ENCODE results near the gene BTC. TPM values are rescaled to one million over a fixed set of nuclear protein-coding genes. Genes with fewer than 3 reads are reported as not detected.

The BTC gene
- total RNA-seq, 4 donors from 2014 or later = 40.6 to 83.0 (median 51.5) TPM

- Histone ChIP-seq H3K27me3 (no peaks in the 10 kb centered on the region), H3K27ac (replicated peaks in 1 of 4) (no peak overlapping the region), H3K9me3 (no peaks in the 10 kb centered on the region), H3K4me1 (no peaks in the 10 kb centered on the region), H3K36me3 (no peaks in the 10 kb centered on the region), H3K4me3 (no peak overlapping the region)
- 73% methylated on average over 3 of the region's 3 CpGs for WGBS
- no peak for DNase-seq (ENCODE audit: extremely low spot score)
- TF ChIP-seq POLR2A (IDR thresholded peaks at IDR 0.05; ENCODE audit: low read depth) = no peak
- no peak for TF ChIP-seq EP300 (IDR thresholded peaks at IDR 0.05)
- intact Hi-C loops (cut with DNase I) = no loop called here
These were observed 6.0 kb upstream of the BTC start for GRCh38 chr4:74800310-74800709.

GRCh38 chr4:74796631-74797030, 2.3 kb upstream of the BTC start:
- Histone ChIP-seq H3K4me1 (peaks cover 10 to 31% (median 25%) of the 10 kb centered on the region in 4 donors), H3K36me3 (no peaks in the 10 kb centered on the region), H3K27me3 (no peaks in the 10 kb centered on the region), H3K9me3 (no peaks in the 10 kb centered on the region), H3K4me3 (no peak overlapping the region), H3K27ac (replicated peaks in 1 of 4) (no peak overlapping the region)
- 77% methylated on average over 4 of the region's 4 CpGs for WGBS
- TF ChIP-seq, protein P1, sequence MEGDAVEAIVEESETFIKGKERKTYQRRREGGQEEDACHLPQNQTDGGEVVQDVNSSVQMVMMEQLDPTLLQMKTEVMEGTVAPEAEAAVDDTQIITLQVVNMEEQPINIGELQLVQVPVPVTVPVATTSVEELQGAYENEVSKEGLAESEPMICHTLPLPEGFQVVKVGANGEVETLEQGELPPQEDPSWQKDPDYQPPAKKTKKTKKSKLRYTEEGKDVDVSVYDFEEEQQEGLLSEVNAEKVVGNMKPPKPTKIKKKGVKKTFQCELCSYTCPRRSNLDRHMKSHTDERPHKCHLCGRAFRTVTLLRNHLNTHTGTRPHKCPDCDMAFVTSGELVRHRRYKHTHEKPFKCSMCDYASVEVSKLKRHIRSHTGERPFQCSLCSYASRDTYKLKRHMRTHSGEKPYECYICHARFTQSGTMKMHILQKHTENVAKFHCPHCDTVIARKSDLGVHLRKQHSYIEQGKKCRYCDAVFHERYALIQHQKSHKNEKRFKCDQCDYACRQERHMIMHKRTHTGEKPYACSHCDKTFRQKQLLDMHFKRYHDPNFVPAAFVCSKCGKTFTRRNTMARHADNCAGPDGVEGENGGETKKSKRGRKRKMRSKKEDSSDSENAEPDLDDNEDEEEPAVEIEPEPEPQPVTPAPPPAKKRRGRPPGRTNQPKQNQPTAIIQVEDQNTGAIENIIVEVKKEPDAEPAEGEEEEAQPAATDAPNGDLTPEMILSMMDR (IDR thresholded peaks at IDR 0.05) = no peak
- TF ChIP-seq EP300 (IDR thresholded peaks at IDR 0.05) (no peak), POLR2AphosphoS5 (IDR thresholded peaks at IDR 0.05) (no peak), POLR2A (IDR thresholded peaks at IDR 0.05; ENCODE audit: low read depth) (no peak)
- intact Hi-C loops (cut with DNase I) = loop anchor here (10.0 kb wide), 1 partner anchor 352 kb away; the partner anchor contains the start of gene AREG
- no peak for DNase-seq (ENCODE audit: extremely low spot score)

GRCh38 chr4:74793757-74794381, 454 bp downstream of the BTC start:
- 2% methylated on average over 41 of the region's 42 CpGs for WGBS
- H3K27me3 ChIP-seq = no peaks in the 10 kb centered on the region
- no peak for DNase-seq (ENCODE audit: extremely low spot score)
- H3K9me3 ChIP-seq = no peaks in the 10 kb centered on the region
- intact Hi-C loops (cut with DNase I) = loop anchor here (5.0 to 10.0 kb wide), 3 partner anchors 117 to 417 kb away; partner anchors contain the start of gene AREG
- peaks cover 10 to 46% (median 35%) of the 10 kb centered on the region in 4 donors for H3K4me1 ChIP-seq
- peak overlapping the region; percentile 85 to 94 (median 90) for H3K27ac ChIP-seq (replicated peaks in 1 of 4)
- TF ChIP-seq, protein P1 (IDR thresholded peaks at IDR 0.05) = peak; percentile 34 to 57 (median 47)
- TF ChIP-seq EP300 (IDR thresholded peaks at IDR 0.05) = no peak
- peak overlapping the region; percentile 63 to 83 (median 69) for H3K4me3 ChIP-seq
- no peaks in the 10 kb centered on the region for H3K36me3 ChIP-seq

DNA sequence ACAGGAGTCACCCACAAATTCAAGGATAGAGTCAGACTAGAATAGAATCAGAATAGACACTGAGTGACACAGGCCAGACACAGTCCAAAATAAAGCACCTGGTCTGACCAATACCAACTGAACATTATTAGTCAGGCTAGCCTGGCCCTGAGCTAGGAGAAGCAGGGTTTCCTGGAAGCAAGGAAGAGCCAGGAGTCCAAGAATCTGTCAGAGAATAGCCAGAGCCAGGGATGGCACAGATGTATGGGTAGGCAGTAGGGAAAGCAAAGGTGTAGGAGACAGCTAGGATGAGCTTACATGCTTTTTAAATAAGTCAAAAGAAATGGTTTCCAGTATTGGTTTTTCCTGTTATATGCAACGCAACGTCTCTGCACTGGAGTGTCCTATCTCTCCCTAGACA, 3.7 kb downstream of the BTC start:
- no peaks in the 10 kb centered on the region for H3K9me3 ChIP-seq
- WGBS = 68% methylated on average over 2 of the region's 2 CpGs
- H3K36me3 ChIP-seq = no peaks in the 10 kb centered on the region
- no peak for DNase-seq (ENCODE audit: extremely low spot score)
- TF ChIP-seq POLR2A (IDR thresholded peaks at IDR 0.05; ENCODE audit: low read depth) (no peak), EP300 (IDR thresholded peaks at IDR 0.05) (no peak), POLR2AphosphoS5 (IDR thresholded peaks at IDR 0.05) (no peak)
- TF ChIP-seq, protein P1 (IDR thresholded peaks at IDR 0.05) = no peak
- no peaks in the 10 kb centered on the region for H3K27me3 ChIP-seq
- intact Hi-C loops (cut with DNase I) = loop anchor here (5.0 to 10.0 kb wide), 3 partner anchors 113 to 413 kb away; partner anchors contain the start of gene AREG
- peaks cover 10 to 46% (median 35%) of the 10 kb centered on the region in 4 donors for H3K4me1 ChIP-seq
- no peak overlapping the region for H3K27ac ChIP-seq (replicated peaks in 1 of 4)
- no peak overlapping the region for H3K4me3 ChIP-seq

- H3K36me3 ChIP-seq = no peaks in the 10 kb centered on the region
- TF ChIP-seq EP300 (IDR thresholded peaks at IDR 0.05) = no peak
- no peak for TF ChIP-seq POLR2A (IDR thresholded peaks at IDR 0.05; ENCODE audit: low read depth)
- TF ChIP-seq, protein P1 (IDR thresholded peaks at IDR 0.05) = no peak
- no peak for TF ChIP-seq POLR2AphosphoS5 (IDR thresholded peaks at IDR 0.05)
These were observed 4.8 kb downstream of the BTC start for GRCh38 chr4:74789518-74789917.

More at GRCh38 chr4:74789518-74789917, 4.8 kb downstream of the BTC start:
- H3K4me3 ChIP-seq = no peak overlapping the region
- no peak overlapping the region for H3K27ac ChIP-seq (replicated peaks in 1 of 4)
- peaks cover 10 to 41% (median 34%) of the 10 kb centered on the region in 4 donors for H3K4me1 ChIP-seq
- intact Hi-C loops (cut with DNase I) = no loop called here
- WGBS = 71% methylated on average over 1 of the region's 1 CpG
- DNase-seq (ENCODE audit: extremely low spot score) = no peak
- no peaks in the 10 kb centered on the region for H3K9me3 ChIP-seq
- H3K27me3 ChIP-seq = no peaks in the 10 kb centered on the region
